ENCODE measurements around the gene MRPL36.

- TF ChIP-seq POLR2A (IDR thresholded peaks at IDR 0.05; ENCODE audit: low read depth, low read length): no peak
- TF ChIP-seq CTCF (conservative IDR thresholded peaks at IDR 0.05; ENCODE audit: low read depth, low read length): no peak
- no peak for TF ChIP-seq SMC3 (IDR thresholded peaks at IDR 0.05; ENCODE audit: low read depth, low read length)
- no peak for TF ChIP-seq MAFK (IDR thresholded peaks at IDR 0.05; ENCODE audit: low read depth, low read length)
These were observed 18.5 kb downstream of the MRPL36 start for GRCh38 chr5:1781107-1781506.

All from IMR-90 (cell line).